K562 (cell line): ENCODE results near the gene APLP1. TPM values are rescaled to one million over a fixed set of nuclear protein-coding genes. Genes with fewer than 3 reads are reported as not detected.
A peak's percentile ranks its signal among the peaks of the same experiment; 100 is the strongest.

ENCODE experiments used
- CREM ChIP-seq: IDR thresholded peaks from 2 replicates; pipeline ENCODE4 v1.6.1; 2014; ENCODE audit warnings: antibody characterized with exemption, low read depth
- FOXJ3 ChIP-seq: sonication (generic); formaldehyde crosslinking; IDR thresholded peaks from 2 replicates; pipeline ENCODE4 v1.4.0; 2020; ENCODE audit warnings: mild to moderate bottlenecking, missing genetic modification reagents
- FOXP1 ChIP-seq: sonication (generic); formaldehyde crosslinking; IDR thresholded peaks from 2 replicates; pipeline ENCODE4 v1.8.0; 2022; ENCODE audit warnings: mild to moderate bottlenecking, missing genetic modification reagents
- GTF2E2 ChIP-seq: fragments of 200-800 bp; sonication (Bioruptor generic); IDR thresholded peaks from 2 replicates; pipeline ENCODE4 v1.6.1; 2016; ENCODE audit warnings: missing genetic modification characterization, missing compliant biosample characterization
- KDM4B ChIP-seq, 2 experiments: fragments of 450-650 bp in 1 of 2; sonication (generic) in 1 of 2; IDR thresholded peaks; 2 replicates each; pipeline ENCODE4 v1.6.1; 2016 to 2017; ENCODE audit warnings: borderline replicate concordance in 2 of 2, antibody characterized with exemption in 1 of 2, low read depth in 1 of 2, mild to moderate bottlenecking in 1 of 2
- NFE2L1 ChIP-seq: fragments of 450-650 bp; IDR thresholded peaks from 2 replicates; pipeline ENCODE4 v1.6.1; 2016; ENCODE audit warnings: missing genetic modification characterization, low read depth, mild to moderate bottlenecking, missing compliant biosample characterization, moderate library complexity, borderline replicate concordance
- RAD21 ChIP-seq, 2 experiments: fragments of 250-450 bp in 1 of 2; fragments of 450-650 bp in 1 of 2; sonication (Bioruptor Pico) in 1 of 2; formaldehyde crosslinking in 1 of 2; IDR thresholded peaks in 1 of 2; conservative IDR thresholded peaks in 1 of 2; 2 replicates each; pipeline versions ENCODE4 v1.4.0 to v1.8.0; 2020 to 2022; ENCODE audit warnings: mild to moderate bottlenecking in 2 of 2, moderate library complexity in 1 of 2
- SMAD1 ChIP-seq: fragments of 150-350 bp; IDR thresholded peaks from 2 replicates; pipeline ENCODE4 v1.6.1; 2014; ENCODE audit warnings: low read length, low read depth; ENCODE audit not compliant: partially characterized antibody
- TCF7 ChIP-seq: sonication (generic); IDR thresholded peaks from 2 replicates; pipeline ENCODE4 v1.6.1; 2016; ENCODE audit warnings: antibody characterized with exemption, borderline replicate concordance
- ZBTB11 ChIP-seq, 3 experiments: fragments of 200-800 bp in 1 of 3; fragments of 250-450 bp in 1 of 3; fragments of 450-650 bp in 1 of 3; sonication (Bioruptor Pico) in 1 of 3; sonication (Bioruptor generic) in 1 of 3; formaldehyde crosslinking in 1 of 3; IDR thresholded peaks; 2 replicates each; pipeline versions ENCODE4 v1.6.1 to v1.8.0; 2016 to 2022; ENCODE audit warnings: mild to moderate bottlenecking in 2 of 3, missing genetic modification characterization in 2 of 3, missing compliant biosample characterization in 1 of 3, moderate library complexity in 1 of 3
- ZNF354B ChIP-seq: fragments of 250-450 bp; sonication (Bioruptor Pico); IDR thresholded peaks from 2 replicates; pipeline ENCODE4 v1.4.0; 2020
- polyA plus RNA-seq, 8 experiments: library from polyadenylated mRNA; depleted of rRNA in 4 of 8; stranded (reverse) in 5 of 8; unstranded in 3 of 8; fragments of >200 nt; fragmentation: Nextera tagmentation in 2 of 8; fragmentation: Illumina TruSeq in 1 of 8; extraction: Ambion mirVana in 2 of 8; extraction: Trizol in 1 of 8; gene quantifications; 2 replicates each; pipeline versions ENCODE4 v1.2.1 to v1.2.3, GENCODE V29; 2011 to 2014; ENCODE audit warnings: inconsistent platforms in 1 of 8, missing spikeins in 1 of 8
- total RNA-seq, 7 experiments: library from RNA; depleted of rRNA in 6 of 7; stranded (reverse); fragments of >200 nt in 6 of 7; fragmentation: Illumina TruSeq in 2 of 7; extraction: Trizol in 2 of 7; gene quantifications; 2 replicates each; pipeline versions ENCODE4 v1.2.1 to v1.2.3, GENCODE V29; 2011 to 2021; ENCODE audit warnings: low replicate concordance in 1 of 7
- TF ChIP-seq, protein P1 (sequence below): fragments of 450-650 bp; formaldehyde crosslinking; IDR thresholded peaks from 2 replicates; pipeline ENCODE4 v1.4.0; 2022; ENCODE audit warnings: mild to moderate bottlenecking, moderate library complexity
- TF ChIP-seq, protein P2 (sequence below): fragments of 250-450 bp; sonication (Bioruptor Pico); IDR thresholded peaks from 2 replicates; pipeline ENCODE4 v1.5.0; 2021; ENCODE audit warnings: mild to moderate bottlenecking, borderline replicate concordance
- TF ChIP-seq, protein P3 (sequence below): fragments of 450-650 bp; IDR thresholded peaks from 2 replicates; pipeline ENCODE4 v1.6.1; 2017; ENCODE audit warnings: mild to moderate bottlenecking, moderate library complexity

APLP1 gene
- total and polyA plus RNA-seq, 9 of the 15 experiments (the other 6 are each of a cell fraction or from before 2014, with no cell fraction given) = 0.69 to 9.9 (median 4.7) TPM

- TF ChIP-seq RAD21 (CRISPR knock-in tag; conservative IDR thresholded peaks at IDR 0.05 in 1 of 2, IDR thresholded peaks at IDR 0.05 in 1 of 2) = no peak
- peak; percentile 94 for TF ChIP-seq FOXP1 (CRISPR knock-in tag)
- TF ChIP-seq ZBTB11 (CRISPR knock-in tag; IDR thresholded peaks at IDR 0.05) = peak in 1 of 3 experiments; percentile 53; a peak in 1 of 6 replicates
- 0 out of 4 replicates have a peak, but pooled peaks of 1 of the 2 experiments have one; percentile 29 for TF ChIP-seq KDM4B (IDR thresholded peaks at IDR 0.05; ENCODE audit: borderline replicate concordance in 2 of 2, low read depth in 1 of 2)
- TF ChIP-seq SMAD1 = no peak
- TF ChIP-seq ZNF354B (CRISPR knock-in tag) = no peak; the same call in 1 of the 2 replicates
- peak; percentile 76 for TF ChIP-seq CREM
- TF ChIP-seq, protein P1, sequence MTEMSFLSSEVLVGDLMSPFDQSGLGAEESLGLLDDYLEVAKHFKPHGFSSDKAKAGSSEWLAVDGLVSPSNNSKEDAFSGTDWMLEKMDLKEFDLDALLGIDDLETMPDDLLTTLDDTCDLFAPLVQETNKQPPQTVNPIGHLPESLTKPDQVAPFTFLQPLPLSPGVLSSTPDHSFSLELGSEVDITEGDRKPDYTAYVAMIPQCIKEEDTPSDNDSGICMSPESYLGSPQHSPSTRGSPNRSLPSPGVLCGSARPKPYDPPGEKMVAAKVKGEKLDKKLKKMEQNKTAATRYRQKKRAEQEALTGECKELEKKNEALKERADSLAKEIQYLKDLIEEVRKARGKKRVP = no peak
- TF ChIP-seq TCF7 = no peak
- TF ChIP-seq GTF2E2 (tag) = no peak
- TF ChIP-seq, protein P2, sequence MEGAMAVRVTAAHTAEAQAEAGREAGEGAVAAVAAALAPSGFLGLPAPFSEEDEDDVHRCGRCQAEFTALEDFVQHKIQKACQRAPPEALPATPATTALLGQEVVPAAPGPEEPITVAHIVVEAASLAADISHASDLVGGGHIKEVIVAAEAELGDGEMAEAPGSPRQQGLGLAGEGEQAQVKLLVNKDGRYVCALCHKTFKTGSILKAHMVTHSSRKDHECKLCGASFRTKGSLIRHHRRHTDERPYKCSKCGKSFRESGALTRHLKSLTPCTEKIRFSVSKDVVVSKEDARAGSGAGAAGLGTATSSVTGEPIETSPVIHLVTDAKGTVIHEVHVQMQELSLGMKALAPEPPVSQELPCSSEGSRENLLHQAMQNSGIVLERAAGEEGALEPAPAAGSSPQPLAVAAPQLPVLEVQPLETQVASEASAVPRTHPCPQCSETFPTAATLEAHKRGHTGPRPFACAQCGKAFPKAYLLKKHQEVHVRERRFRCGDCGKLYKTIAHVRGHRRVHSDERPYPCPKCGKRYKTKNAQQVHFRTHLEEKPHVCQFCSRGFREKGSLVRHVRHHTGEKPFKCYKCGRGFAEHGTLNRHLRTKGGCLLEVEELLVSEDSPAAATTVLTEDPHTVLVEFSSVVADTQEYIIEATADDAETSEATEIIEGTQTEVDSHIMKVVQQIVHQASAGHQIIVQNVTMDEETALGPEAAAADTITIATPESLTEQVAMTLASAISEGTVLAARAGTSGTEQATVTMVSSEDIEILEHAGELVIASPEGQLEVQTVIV (CRISPR knock-in tag) = no peak
- TF ChIP-seq NFE2L1 (tag) = no peak
- TF ChIP-seq, protein P3, sequence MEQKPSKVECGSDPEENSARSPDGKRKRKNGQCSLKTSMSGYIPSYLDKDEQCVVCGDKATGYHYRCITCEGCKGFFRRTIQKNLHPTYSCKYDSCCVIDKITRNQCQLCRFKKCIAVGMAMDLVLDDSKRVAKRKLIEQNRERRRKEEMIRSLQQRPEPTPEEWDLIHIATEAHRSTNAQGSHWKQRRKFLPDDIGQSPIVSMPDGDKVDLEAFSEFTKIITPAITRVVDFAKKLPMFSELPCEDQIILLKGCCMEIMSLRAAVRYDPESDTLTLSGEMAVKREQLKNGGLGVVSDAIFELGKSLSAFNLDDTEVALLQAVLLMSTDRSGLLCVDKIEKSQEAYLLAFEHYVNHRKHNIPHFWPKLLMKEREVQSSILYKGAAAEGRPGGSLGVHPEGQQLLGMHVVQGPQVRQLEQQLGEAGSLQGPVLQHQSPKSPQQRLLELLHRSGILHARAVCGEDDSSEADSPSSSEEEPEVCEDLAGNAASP = no peak
- TF ChIP-seq FOXJ3 (CRISPR knock-in tag) = no peak
Observed at GRCh38 chr19:35879770-35880317, 11.5 kb downstream of the APLP1 start (continued).
